PC-3 (cell line): ENCODE data around the gene TMEM169. TPM values are rescaled to one million over a fixed set of nuclear protein-coding genes. Genes with fewer than 3 reads are reported as not detected.
A peak's percentile ranks its signal among the peaks of the same experiment; 100 is the strongest.

ENCODE experiments used
- ATAC-seq: fragments of 200-7000 bp; cut with Tn5 transposase; 2 replicates; pipeline ENCODE4 v1.9.1; 2020; ENCODE audit warnings: mild to moderate bottlenecking, moderate library complexity
- BruUV-seq: library from RNA; stranded (reverse); fragments of 400-500 nt; replicated peaks from 2 replicates; lab custom pipeline; 2021; lab: Mats Ljungman, UMichigan
- CTCF ChIA-PET: fragments of 300-600 bp; sonication (Branson Sonifier 250); formaldehyde crosslinking; loops from one replicate; lab custom pipeline; 2022; ENCODE audit warnings: antibody characterized with exemption; lab: Charles Lee
- POLR2A ChIA-PET: fragments of 300-600 bp; sonication (Branson Sonifier 250); formaldehyde crosslinking; loops from one replicate; lab custom pipeline; 2022; ENCODE audit warnings: antibody characterized with exemption; ENCODE audit not compliant: unreplicated experiment; lab: Charles Lee
- DNase-seq: peaks from one replicate; pipeline ENCODE4 v3.0.0-alpha.2; 2015
- H2AFZ ChIP-seq: fragments of 300-600 bp; sonication (generic); 2 replicates; pipeline ENCODE4 v1.6.0; 2016; ENCODE audit warnings: antibody characterized with exemption, low read length
- H3F3A ChIP-seq: fragments of 300-600 bp; sonication (generic); one replicate; pipeline ENCODE4 v1.6.0; 2017; ENCODE audit warnings: antibody characterized with exemption, low read length, control low read depth, mild to moderate bottlenecking; ENCODE audit not compliant: unreplicated experiment
- H3K27ac ChIP-seq: fragments of 300-600 bp; sonication (generic); 2 replicates; pipeline ENCODE4 v1.5.1; 2016; ENCODE audit warnings: mild to moderate bottlenecking, low read length
- H3K27me3 ChIP-seq: fragments of 300-600 bp; sonication (generic); 2 replicates; pipeline ENCODE4 v1.6.1; 2016; ENCODE audit warnings: low read length, mixed read lengths
- H3K36me3 ChIP-seq: fragments of 300-600 bp; sonication (generic); 2 replicates; pipeline ENCODE4 v1.6.1; 2016; ENCODE audit warnings: low read depth, mixed run types, low read length, mixed read lengths
- H3K4me1 ChIP-seq: fragments of 300-600 bp; sonication (generic); 2 replicates; pipeline ENCODE4 v1.5.1; 2016; ENCODE audit warnings: low read length; ENCODE audit not compliant: insufficient read depth
- H3K4me2 ChIP-seq: fragments of 300-600 bp; sonication (generic); 2 replicates; pipeline ENCODE4 v1.6.0; 2016; ENCODE audit warnings: low read length
- H3K4me3 ChIP-seq: fragments of 300-600 bp; sonication (generic); 2 replicates; pipeline ENCODE4 v1.5.1; 2016; ENCODE audit warnings: mild to moderate bottlenecking, low read length, mixed read lengths
- H3K79me2 ChIP-seq: fragments of 300-600 bp; sonication (generic); 2 replicates; pipeline ENCODE4 v1.6.1; 2017; ENCODE audit warnings: low read length, mixed read lengths
- H3K9ac ChIP-seq: fragments of 300-600 bp; sonication (generic); 2 replicates; pipeline ENCODE4 v1.6.0; 2016; ENCODE audit warnings: mild to moderate bottlenecking, low read length
- H3K9me2 ChIP-seq: fragments of 300-600 bp; sonication (generic); replicated peaks from 2 replicates; pipeline ENCODE4 v1.6.1; 2016; ENCODE audit warnings: mixed run types, low read length, mixed read lengths
- H3K9me3 ChIP-seq: fragments of 300-600 bp; sonication (generic); 2 replicates; pipeline ENCODE4 v1.6.1; 2016; ENCODE audit warnings: low read length, mixed read lengths
- H4K20me1 ChIP-seq: fragments of 300-600 bp; sonication (generic); 2 replicates; pipeline ENCODE4 v1.6.1; 2016; ENCODE audit warnings: low read length, mixed read lengths
- EZH2 ChIP-seq: fragments of 300-600 bp; sonication (generic); IDR thresholded peaks from one replicate; pipeline ENCODE4 v1.6.1; 2017; ENCODE audit warnings: antibody characterized with exemption, mild to moderate bottlenecking, low read length; ENCODE audit not compliant: unreplicated experiment
- EZH2phosphoT487 ChIP-seq: fragments of 300-600 bp; sonication (generic); IDR thresholded peaks from 2 replicates; pipeline ENCODE4 v1.6.1; 2018; ENCODE audit warnings: mild to moderate bottlenecking, antibody characterized with exemption, low read length, borderline replicate concordance
- intact Hi-C: fragments of 100-400 bp; cut with micrococcal nuclease; formaldehyde crosslinking; loops from 2 replicates; pipeline ENCODE4 v1.9.0; 2023
- total RNA-seq: library from RNA; depleted of rRNA; stranded (reverse); fragments of >200 nt; gene quantifications from 2 replicates; pipeline ENCODE4 v1.2.3, GENCODE V29; 2014
- TF ChIP-seq, protein P1 (sequence below): fragments of 300-600 bp; sonication (generic); conservative IDR thresholded peaks from 2 replicates; pipeline ENCODE4 v1.5.1; 2017; ENCODE audit warnings: antibody characterized with exemption, low read depth, mild to moderate bottlenecking, low read length

TMEM169 gene
- total RNA-seq, 1 experiment from 2014 or later: not detected

DNA sequence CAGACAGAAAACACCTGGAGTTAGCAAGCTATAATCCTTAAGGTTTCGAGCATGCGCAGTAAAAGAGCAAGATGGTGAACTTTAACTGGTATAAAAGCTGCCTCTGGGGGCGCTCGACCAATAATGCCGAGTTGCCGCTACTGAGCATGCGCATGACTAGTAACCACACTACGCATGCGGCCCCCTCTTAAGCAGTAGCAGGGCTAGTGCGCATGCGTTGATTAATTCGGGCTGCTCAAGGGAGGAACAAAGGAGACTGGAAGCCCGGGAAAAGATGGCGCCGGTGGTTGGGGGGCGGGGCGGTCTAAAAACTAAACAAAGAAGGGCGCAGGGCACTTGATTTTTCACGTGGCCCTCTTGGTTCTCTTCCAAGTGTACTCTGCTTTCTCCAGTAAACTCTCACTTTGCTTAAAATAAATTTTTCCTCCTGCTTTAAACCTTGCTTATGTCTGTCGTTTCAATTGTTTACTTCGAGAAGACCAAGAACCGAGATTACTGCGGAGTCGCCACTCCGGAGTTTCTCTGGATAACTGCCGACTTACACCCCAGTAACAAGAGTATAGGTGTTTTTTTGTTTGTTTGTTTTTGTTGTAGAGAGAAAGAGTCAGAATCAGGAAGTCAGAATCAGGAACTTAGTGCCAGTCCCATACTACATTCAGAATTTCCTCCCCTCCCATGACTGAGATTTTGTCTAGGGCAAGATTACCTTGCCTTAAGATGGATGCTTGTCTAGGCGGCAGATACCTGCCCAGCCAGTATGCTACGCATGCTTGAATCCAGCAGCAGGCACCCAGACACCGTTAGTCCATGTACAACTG, 33.2 kb downstream of the TMEM169 start:
- no TSS peak for BruUV-seq
- POLR2A ChIA-PET: interaction anchor here (0.6 kb wide), 1 partner anchor 33 kb away, joined by 3 read pairs; no protein-coding TSS in a partner anchor
- intact Hi-C loops: loop anchor here (10.0 kb wide), 1 partner anchor 380 kb away; the partner anchor contains the start of gene RPL37A
- peak overlapping the region; percentile 94 for H3K9ac ChIP-seq
- H3F3A ChIP-seq: peaks cover 6% of the 10 kb centered on the region
- H3K79me2 ChIP-seq: peaks cover 82% of the 10 kb centered on the region
- no peaks in the 10 kb centered on the region for H3K27me3 ChIP-seq
- peaks cover 92% of the 10 kb centered on the region for H3K36me3 ChIP-seq
- DNase-seq: peak; percentile 99
- H4K20me1 ChIP-seq: 0 out of 2 replicates have a peak, but pooled peaks cover 18% of the 10 kb centered on the region
- peak overlapping the region; percentile 76 for H3K27ac ChIP-seq
- peaks cover 39% of the 10 kb centered on the region for H3K4me1 ChIP-seq
- ATAC-seq: peak; percentile 94
- peak overlapping the region; percentile 72 for H3K4me3 ChIP-seq
- TF ChIP-seq EZH2phosphoT487 (no peak), EZH2 (no peak)
- TF ChIP-seq, protein P1, sequence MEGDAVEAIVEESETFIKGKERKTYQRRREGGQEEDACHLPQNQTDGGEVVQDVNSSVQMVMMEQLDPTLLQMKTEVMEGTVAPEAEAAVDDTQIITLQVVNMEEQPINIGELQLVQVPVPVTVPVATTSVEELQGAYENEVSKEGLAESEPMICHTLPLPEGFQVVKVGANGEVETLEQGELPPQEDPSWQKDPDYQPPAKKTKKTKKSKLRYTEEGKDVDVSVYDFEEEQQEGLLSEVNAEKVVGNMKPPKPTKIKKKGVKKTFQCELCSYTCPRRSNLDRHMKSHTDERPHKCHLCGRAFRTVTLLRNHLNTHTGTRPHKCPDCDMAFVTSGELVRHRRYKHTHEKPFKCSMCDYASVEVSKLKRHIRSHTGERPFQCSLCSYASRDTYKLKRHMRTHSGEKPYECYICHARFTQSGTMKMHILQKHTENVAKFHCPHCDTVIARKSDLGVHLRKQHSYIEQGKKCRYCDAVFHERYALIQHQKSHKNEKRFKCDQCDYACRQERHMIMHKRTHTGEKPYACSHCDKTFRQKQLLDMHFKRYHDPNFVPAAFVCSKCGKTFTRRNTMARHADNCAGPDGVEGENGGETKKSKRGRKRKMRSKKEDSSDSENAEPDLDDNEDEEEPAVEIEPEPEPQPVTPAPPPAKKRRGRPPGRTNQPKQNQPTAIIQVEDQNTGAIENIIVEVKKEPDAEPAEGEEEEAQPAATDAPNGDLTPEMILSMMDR: peak; percentile 90
- H3K9me3 ChIP-seq: no peaks in the 10 kb centered on the region
- no peaks in the 10 kb centered on the region for H3K9me2 ChIP-seq
- peak overlapping the region; percentile 84 for H2AFZ ChIP-seq
- peak overlapping the region; percentile 95 for H3K4me2 ChIP-seq
- CTCF ChIA-PET: interaction anchor here (0.5 to 0.6 kb wide), 2 partner anchors 21 to 213 kb away, joined by 4 to 6 read pairs; no protein-coding TSS in a partner anchor

DNA sequence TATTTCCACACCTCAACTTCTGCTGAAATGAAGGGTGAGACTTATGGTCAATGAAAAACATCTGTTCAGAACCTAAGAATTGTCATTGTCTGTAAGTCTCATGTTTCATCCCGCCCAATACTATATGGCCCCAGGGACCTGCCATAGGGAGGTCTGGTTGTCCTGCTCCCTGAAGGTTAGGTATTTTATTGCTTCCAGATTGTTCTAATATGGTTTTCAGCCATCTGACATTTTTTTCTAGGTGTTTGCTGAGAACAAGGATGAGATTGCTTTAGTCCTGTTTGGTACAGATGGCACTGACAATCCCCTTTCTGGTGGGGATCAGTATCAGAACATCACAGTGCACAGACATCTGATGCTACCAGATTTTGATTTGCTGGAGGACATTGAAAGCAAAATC, 34.7 kb downstream of the TMEM169 start:
- Histone ChIP-seq H3K79me2 (peaks cover 73% of the 10 kb centered on the region), H3K9ac (no peak overlapping the region), H3K36me3 (peaks cover 89% of the 10 kb centered on the region), H3K9me2 (no peaks in the 10 kb centered on the region), H3K4me3 (no peak overlapping the region), H2AFZ (no peak overlapping the region), H3K9me3 (no peaks in the 10 kb centered on the region), H4K20me1 (0 out of 2 replicates have a peak, but pooled peaks cover 11% of the 10 kb centered on the region), H3K27me3 (no peaks in the 10 kb centered on the region), H3K27ac (no peak overlapping the region), H3K4me2 (no peak overlapping the region), H3K4me1 (peaks cover 27% of the 10 kb centered on the region), H3F3A (peaks cover 6% of the 10 kb centered on the region)
- no peak for DNase-seq
- ChIA-PET POLR2A (no interaction called here), CTCF (no interaction called here)
- ATAC-seq: no peak
- intact Hi-C loops: loop anchor here (10.0 kb wide), 1 partner anchor 378 kb away; the partner anchor contains the start of gene RPL37A
- BruUV-seq: no TSS peak
- TF ChIP-seq EZH2phosphoT487 (no peak), EZH2 (no peak)
- TF ChIP-seq, protein P1: no peak
